ENCODE data around the gene SAA2. TPM values are rescaled to one million over a fixed set of nuclear protein-coding genes. Genes with fewer than 3 reads are reported as not detected.

SAA2 gene
- total and polyA plus RNA-seq, 2 of the 4 experiments (the other 2 are of a cell fraction) = not detected

- ATAC-seq (ENCODE audit: low read depth) (no peak), DNase-seq (no peak)
- BruUV-seq (replicated peaks) = no TSS peak
- Histone ChIP-seq H3K18ac (ENCODE audit: low read depth, low read length) (no peak overlapping the region), H3K4me2 (ENCODE audit: low read depth, low read length) (no peak overlapping the region), H3K27me3 (ENCODE audit: control insufficient read depth, insufficient read depth, low read length) (no peaks in the 10 kb centered on the region), H3K36me3 (ENCODE audit: control insufficient read depth, insufficient read depth, low read length) (peaks cover 20% of the 10 kb centered on the region), H2BK5ac (ENCODE audit: low read depth, low read length, poor library complexity, severe bottlenecking) (no peak overlapping the region), H3K9me1 (ENCODE audit: insufficient read depth, low read length) (peaks cover 3% of the 10 kb centered on the region; the same call in 1 of the 2 replicates), H3K27ac (ENCODE audit: insufficient read depth, low read length) (no peak overlapping the region), H4K8ac (ENCODE audit: low read depth in 2 of 2, low read length in 2 of 2) (no peak overlapping the region), H3K4ac (ENCODE audit: low read depth, low read length) (no peak overlapping the region), H2AFZ (replicated peaks; ENCODE audit: low read length, poor library complexity) (no peak overlapping the region), H2BK20ac (ENCODE audit: low read depth, low read length) (no peak overlapping the region), H4K5ac (ENCODE audit: low read depth, low read length) (no peak overlapping the region), H3K14ac (replicated peaks; ENCODE audit: low read depth, low read length) (no peak overlapping the region), H4K20me1 (ENCODE audit: insufficient read depth, low read length) (no peaks in the 10 kb centered on the region), H3K9me3 (ENCODE audit: control insufficient read depth, insufficient read depth, low read length) (no peaks in the 10 kb centered on the region), H3K56ac (ENCODE audit: extremely low read depth, insufficient read depth, low read length) (no peak overlapping the region), H2BK120ac (ENCODE audit: low read depth, low read length) (no peak overlapping the region), H2AK5ac (ENCODE audit: low read depth, low read length) (no peak overlapping the region), H3K9ac (ENCODE audit: low read depth, low read length) (no peak overlapping the region), H3K79me1 (ENCODE audit: low read depth in 1 of 2, low read length in 2 of 2) (no peaks in the 10 kb centered on the region), H2BK15ac (ENCODE audit: low read depth, low read length) (no peak overlapping the region), H4K91ac (ENCODE audit: insufficient read depth, low read depth, low read length) (no peak overlapping the region), H3K23ac (ENCODE audit: low read depth, low read length) (no peak overlapping the region), H3K4me1 (ENCODE audit: control insufficient read depth, insufficient read depth, low read length) (no peaks in the 10 kb centered on the region), H3K4me3 (ENCODE audit: insufficient read depth, low read depth, low read length) (no peak overlapping the region), H2AK9ac (replicated peaks; ENCODE audit: low read depth, low read length, poor library complexity) (no peak overlapping the region)
- CTCF ChIA-PET = no interaction called here
- 100% methylated on average over 1 of the region's 2 CpGs; no CpG with 5 or more reads in 1 of the 2 experiments for WGBS, 2 experiments (ENCODE audit: extremely low coverage in 2 of 2, insufficient read length in 1 of 2)
- TF ChIP-seq RAD21 (IDR thresholded peaks at IDR 0.05; ENCODE audit: low read length) (no peak), SMC3 (IDR thresholded peaks at IDR 0.05; ENCODE audit: low read depth, low read length) (no peak), CEBPB (IDR thresholded peaks at IDR 0.05; ENCODE audit: low read depth, low read length) (no peak), MXI1 (IDR thresholded peaks at IDR 0.05; ENCODE audit: borderline replicate concordance, low read depth, low read length) (no peak), CHD1 (IDR thresholded peaks at IDR 0.05; ENCODE audit: low read depth, low read length) (no peak), MAZ (IDR thresholded peaks at IDR 0.05; ENCODE audit: borderline replicate concordance, low read depth, low read length) (no peak), USF2 (IDR thresholded peaks at IDR 0.05; ENCODE audit: low read depth, low read length) (no peak), RCOR1 (IDR thresholded peaks at IDR 0.05; ENCODE audit: insufficient replicate concordance, low read length) (no peak), POLR2A (IDR thresholded peaks at IDR 0.05; ENCODE audit: low read depth, low read length) (no peak), CTCF (conservative IDR thresholded peaks at IDR 0.05; ENCODE audit: low read depth, low read length) (no peak)
- in situ Hi-C loops (cut with MboI; ENCODE audit: low sequenced_read_pairs) = no loop called here
- POLR2A ChIA-PET (ENCODE audit: unreplicated experiment) = no interaction called here
- intact Hi-C loops (cut with micrococcal nuclease) = no loop called here
- dilution Hi-C loops (cut with HindIII; ENCODE audit: low sequenced_read_pairs, unreplicated experiment) = no loop called here
Measured at GRCh38 chr11:18295316-18295715, 46.8 kb upstream of the SAA2 start.

Data from IMR-90 (cell line).